CD14-positive monocyte (primary cell): ENCODE results near the gene DGKB. TPM values are rescaled to one million over a fixed set of nuclear protein-coding genes. Genes with fewer than 3 reads are reported as not detected.

Experiments
- DNase-seq, 3 donors: peaks; one replicate each; pipeline ENCODE4 v3.0.0-alpha.2; 2011 to 2022
- H2AFZ ChIP-seq: 2 replicates; pipeline ENCODE4 v1.6.0; 2012; ENCODE audit warnings: mild to moderate bottlenecking, low read depth, low read length, inconsistent platforms; ENCODE audit not compliant: insufficient read depth, poor library complexity, severe bottlenecking
- H3K27ac ChIP-seq, 2 donors: 1 replicate in 1 of 2; 2 replicates in 1 of 2; pipeline ENCODE4 v1.5.1; 2012 to 2013; ENCODE audit warnings: low read length in 2 of 2, control low read depth in 1 of 2, inconsistent platforms in 1 of 2, low read depth in 1 of 2, mild to moderate bottlenecking in 1 of 2
- H3K27me3 ChIP-seq, 2 donors: one replicate each; pipeline versions ENCODE4 v1.6.0 to v1.6.1; 2011 to 2013; ENCODE audit warnings: low read length in 2 of 2; ENCODE audit not compliant: control insufficient read depth in 2 of 2, insufficient read depth in 2 of 2
- H3K36me3 ChIP-seq, 2 donors: replicated peaks in 1 of 2; 1 replicate in 1 of 2; 2 replicates in 1 of 2; pipeline versions ENCODE4 v1.5.1 to v1.6.1; 2012 to 2013; ENCODE audit warnings: low read length in 2 of 2, control low read depth in 1 of 2, inconsistent platforms in 1 of 2, mild to moderate bottlenecking in 1 of 2; ENCODE audit not compliant: insufficient read depth in 2 of 2, control insufficient read depth in 1 of 2
- H3K4me1 ChIP-seq, 2 donors: 1 replicate in 1 of 2; 2 replicates in 1 of 2; pipeline versions ENCODE4 v1.5.1 to v1.6.1; 2012 to 2013; ENCODE audit warnings: low read length in 2 of 2, control low read depth in 1 of 2, inconsistent platforms in 1 of 2, mild to moderate bottlenecking in 1 of 2, moderate library complexity in 1 of 2; ENCODE audit not compliant: insufficient read depth in 2 of 2, control insufficient read depth in 1 of 2
- H3K4me2 ChIP-seq: replicated peaks from 2 replicates; pipeline ENCODE3; 2012; ENCODE audit warnings: low read length, moderate library complexity, mild to moderate bottlenecking; ENCODE audit not compliant: poor library complexity, severe bottlenecking; ENCODE audit errors: extremely low read depth
- H3K4me3 ChIP-seq, 3 experiments: fragments of 200-600 bp in 1 of 3; sonication (generic) in 1 of 3; replicated peaks in 1 of 3; 1 replicate in 2 of 3; 2 replicates in 1 of 3; pipeline ENCODE4 v1.5.1; 2011 to 2013; ENCODE audit warnings: low read length in 3 of 3, mild to moderate bottlenecking in 3 of 3, control low read depth in 2 of 3, low read depth in 2 of 3, inconsistent platforms in 1 of 3, moderate library complexity in 1 of 3
- H3K79me2 ChIP-seq: 2 replicates; pipeline ENCODE4 v1.6.0; 2012; ENCODE audit warnings: mild to moderate bottlenecking, control low read depth, inconsistent platforms, low read length, moderate library complexity; ENCODE audit not compliant: insufficient read depth
- H3K9ac ChIP-seq: 2 replicates; pipeline ENCODE4 v1.6.0; 2017; ENCODE audit warnings: low read length, mild to moderate bottlenecking; ENCODE audit not compliant: insufficient read depth, poor library complexity, severe bottlenecking
- H3K9me3 ChIP-seq, 2 donors: replicated peaks in 1 of 2; 1 replicate in 1 of 2; 2 replicates in 1 of 2; pipeline versions ENCODE4 v1.5.1 to v1.6.1; 2012 to 2013; ENCODE audit warnings: low read length in 2 of 2, control low read depth in 1 of 2; ENCODE audit not compliant: control insufficient read depth in 1 of 2, insufficient read depth in 1 of 2
- H4K20me1 ChIP-seq: 2 replicates; pipeline ENCODE4 v1.6.0; 2012; ENCODE audit warnings: mild to moderate bottlenecking, low read length, control low read depth, moderate library complexity; ENCODE audit not compliant: insufficient read depth
- H3K27ac Mint-ChIP-seq, 7 donors: one replicate each; pipeline ENCODE4 v1.8.0; 2020; ENCODE audit warnings: mild to moderate bottlenecking in 7 of 7, mixed read lengths in 7 of 7, moderate library complexity in 6 of 7, inconsistent platforms in 2 of 7
- H3K27me3 Mint-ChIP-seq, 3 donors: one replicate each; pipeline ENCODE4 v1.8.0; 2021 to 2022; ENCODE audit warnings: low read depth in 3 of 3, mild to moderate bottlenecking in 3 of 3, mixed read lengths in 3 of 3, moderate library complexity in 3 of 3, inconsistent platforms in 1 of 3
- H3K36me3 Mint-ChIP-seq, 2 donors: one replicate each; pipeline ENCODE4 v1.8.0; 2020; ENCODE audit warnings: mixed read lengths in 2 of 2, inconsistent platforms in 1 of 2, mild to moderate bottlenecking in 1 of 2
- H3K4me1 Mint-ChIP-seq: one replicate; pipeline ENCODE4 v1.8.0; 2020; ENCODE audit warnings: mild to moderate bottlenecking, mixed read lengths
- H3K4me3 Mint-ChIP-seq, 2 donors: one replicate each; pipeline ENCODE4 v1.8.0; 2020; ENCODE audit warnings: mild to moderate bottlenecking in 2 of 2, mixed read lengths in 2 of 2, moderate library complexity in 1 of 2
- H3K9me3 Mint-ChIP-seq, 7 donors: one replicate each; pipeline ENCODE4 v1.8.0; 2020 to 2022; ENCODE audit warnings: mixed read lengths in 7 of 7, mild to moderate bottlenecking in 6 of 7, moderate library complexity in 6 of 7, inconsistent platforms in 2 of 7
- CTCF ChIP-seq: fragments of 200-600 bp; IDR thresholded peaks from one replicate; pipeline ENCODE4 v1.8.0; 2022; ENCODE audit warnings: antibody characterized with exemption, mild to moderate bottlenecking
- WGBS: methylation state at CpG from one replicate; pipeline ENCODE4 v1.1.5; 2013; ENCODE audit warnings: missing lambda C conversion rate; ENCODE audit not compliant: insufficient coverage; 5-methylcytosine and 5-hydroxymethylcytosine counted together
- intact Hi-C, 2 donors: fragments of 100-400 bp; cut with micrococcal nuclease; formaldehyde crosslinking; loops; one replicate each; pipeline versions ENCODE4 v1.15.0 to v1.15.1; 2023
- polyA plus RNA-seq, 3 donors: library from polyadenylated mRNA; depleted of rRNA in 1 of 3; unstranded in 2 of 3; stranded (reverse) in 1 of 3; fragments of 300-500 nt in 2 of 3; fragments of >200 nt in 1 of 3; fragmentation: Illumina TruSeq in 2 of 3; gene quantifications; 1 replicate in 2 of 3; 2 replicates in 1 of 3; pipeline ENCODE4 v1.2.3, GENCODE V29; 2012 to 2021

Gene DGKB
- polyA plus RNA-seq, 3 donors: not detected

- Mint-ChIP-seq H3K4me3 (no peak overlapping the region), H3K36me3 (no peaks in the 10 kb centered on the region), H3K9me3 (peaks cover 0 to 8% (median 3%) of the 10 kb centered on the region in 7 donors), H3K27ac (no peak overlapping the region), H3K27me3 (peaks cover 0 to 1% (median 0%) of the 10 kb centered on the region in 3 donors), H3K4me1 (no peaks in the 10 kb centered on the region)
- no peaks in the 10 kb centered on the region for H3K27me3 ChIP-seq
- no peaks in the 10 kb centered on the region for H3K79me2 ChIP-seq
- no peak overlapping the region for H3K4me3 ChIP-seq
- WGBS: no CpG with 5 or more reads among the region's 4 CpGs
- peaks cover 0 to 3% of the 10 kb centered on the region in 2 donors for H3K9me3 ChIP-seq
- H4K20me1 ChIP-seq: no peaks in the 10 kb centered on the region
- no peak overlapping the region for H3K27ac ChIP-seq
- H3K4me2 ChIP-seq: no peak overlapping the region
- H2AFZ ChIP-seq: no peak overlapping the region
- no peaks in the 10 kb centered on the region for H3K36me3 ChIP-seq
- no peak overlapping the region for H3K9ac ChIP-seq
- intact Hi-C loops: no loop called here
- TF ChIP-seq CTCF: no peak
- H3K4me1 ChIP-seq: no peaks in the 10 kb centered on the region
- no peak for DNase-seq
Measured at GRCh38 chr7:14817829-14818614, 84.5 kb downstream of the DGKB start.

- no peak overlapping the region for H2AFZ ChIP-seq
- WGBS: no CpG with 5 or more reads among the region's 3 CpGs
- DNase-seq: no peak
- H3K4me1 Mint-ChIP-seq: no peaks in the 10 kb centered on the region
- no peak overlapping the region for H3K9ac ChIP-seq
- peaks cover 3 to 5% of the 10 kb centered on the region in 2 donors for H3K9me3 ChIP-seq
- H3K36me3 Mint-ChIP-seq: no peaks in the 10 kb centered on the region
- H3K27me3 ChIP-seq: no peaks in the 10 kb centered on the region
- H3K27ac Mint-ChIP-seq: no peak overlapping the region
- H3K4me3 Mint-ChIP-seq: no peak overlapping the region
- TF ChIP-seq CTCF: no peak
- no peaks in the 10 kb centered on the region for H3K4me1 ChIP-seq
- H3K79me2 ChIP-seq: no peaks in the 10 kb centered on the region
- H3K27ac ChIP-seq: no peak overlapping the region
- no peaks in the 10 kb centered on the region for H3K36me3 ChIP-seq
- intact Hi-C loops: no loop called here
- H3K27me3 Mint-ChIP-seq: no peaks in the 10 kb centered on the region
- no peak overlapping the region for H3K4me2 ChIP-seq
- no peaks in the 10 kb centered on the region for H4K20me1 ChIP-seq
- no peak overlapping the region for H3K4me3 ChIP-seq
- H3K9me3 Mint-ChIP-seq: peaks cover 0 to 4% (median 0%) of the 10 kb centered on the region in 7 donors
Measured at GRCh38 chr7:14807507-14807906, 95.0 kb downstream of the DGKB start.
